A549 (cell line): ENCODE results near the gene POLR2C. TPM values are rescaled to one million over a fixed set of nuclear protein-coding genes. Genes with fewer than 3 reads are reported as not detected.
A peak's percentile ranks its signal among the peaks of the same experiment; 100 is the strongest.

Experiments used
- ATAC-seq, 2 experiments: fragments of 200-7000 bp in 1 of 2; fragments of >200 bp in 1 of 2; cut with Nextera tagmentation in 1 of 2; cut with Tn5 transposase in 1 of 2; 3 replicates each; pipeline versions ENCODE4 v1.8.0 to v1.9.1; 2018 to 2020; ENCODE audit warnings: mild to moderate bottlenecking in 1 of 2, moderate library complexity in 1 of 2
- CTCF ChIA-PET: fragments of 300-600 bp; sonication (Branson Sonifier 250); formaldehyde crosslinking; extraction: SDS; loops from one replicate; lab custom pipeline; 2021; ENCODE audit warnings: antibody characterized with exemption, inconsistent platforms; lab: Yijun Ruan, JAX
- POLR2A ChIA-PET: fragments of 350-600 bp; formaldehyde crosslinking; extraction: SDS; loops from one replicate; lab custom pipeline; 2021; ENCODE audit warnings: antibody characterized with exemption, inconsistent platforms; lab: Yijun Ruan, JAX
- DNase-seq, 2 experiments: peaks; one replicate each; pipeline versions ENCODE4 v3.0.0 to v3.0.0-alpha.2; 2011 to 2016; ENCODE audit warnings: low read depth in 1 of 2, low spot score in 1 of 2
- FAIRE-seq: peaks from 2 replicates; lab custom pipeline; 2011; peaks lifted over from hg19 to GRCh38; lab: Jason Lieb, UNC
- H3K27ac ChIP-seq, 2 experiments: fragments of >200 bp; sonication (Bioruptor Twin); formaldehyde crosslinking; 3 replicates each; pipeline ENCODE4 v1.5.1; 2016 to 2017
- H3K4me1 ChIP-seq: fragments of >200 bp; sonication (Bioruptor Twin); formaldehyde crosslinking; 3 replicates; pipeline ENCODE4 v1.6.1; 2016
- H3K4me2 ChIP-seq: fragments of >200 bp; sonication (Bioruptor Twin); formaldehyde crosslinking; 3 replicates; pipeline ENCODE4 v1.6.1; 2016
- H3K4me3 ChIP-seq: fragments of >200 bp; sonication (Bioruptor Twin); formaldehyde crosslinking; 3 replicates; pipeline ENCODE4 v1.5.1; 2016
- H3K9me3 ChIP-seq: fragments of >200 bp; sonication (Bioruptor Twin); formaldehyde crosslinking; 3 replicates; pipeline ENCODE4 v1.6.1; 2016
- CEBPB ChIP-seq, 2 experiments: fragments of >200 bp in 1 of 2; sonication (Bioruptor Twin) in 1 of 2; formaldehyde crosslinking in 1 of 2; IDR thresholded peaks; 2 replicates each; pipeline ENCODE4 v1.6.1; 2012 to 2016
- EHF ChIP-seq: fragments of 250-450 bp; sonication (Bioruptor Pico); IDR thresholded peaks from 2 replicates; pipeline ENCODE4 v1.5.0; 2020; ENCODE audit warnings: mild to moderate bottlenecking
- EP300 ChIP-seq, 2 experiments: fragments of >200 bp; sonication (Bioruptor Twin); formaldehyde crosslinking; IDR thresholded peaks; 2 replicates in 1 of 2; 3 replicates in 1 of 2; pipeline ENCODE4 v1.6.1; 2016 to 2017
- ESRRA ChIP-seq: fragments of 150-350 bp; IDR thresholded peaks from 2 replicates; pipeline ENCODE4 v1.6.1; 2014; ENCODE audit warnings: mild to moderate bottlenecking, low read length, borderline replicate concordance
- HOXB5 ChIP-seq: fragments of 250-450 bp; sonication (Bioruptor Pico); IDR thresholded peaks from 2 replicates; pipeline ENCODE4 v1.5.0; 2020; ENCODE audit warnings: mild to moderate bottlenecking, moderate library complexity
- JUN ChIP-seq, 2 experiments: fragments of >200 bp; sonication (Bioruptor Twin); formaldehyde crosslinking; IDR thresholded peaks; 2 replicates in 1 of 2; 3 replicates in 1 of 2; pipeline ENCODE4 v1.6.1; 2016 to 2017
- KDM1A ChIP-seq: fragments of 200-600 bp; sonication (generic); IDR thresholded peaks from 2 replicates; pipeline ENCODE4 v1.6.1; 2016; ENCODE audit warnings: low read depth, mild to moderate bottlenecking
- NR3C1 ChIP-seq: fragments of >200 bp; sonication (Bioruptor Twin); formaldehyde crosslinking; IDR thresholded peaks from 3 replicates; pipeline ENCODE4 v1.6.1; 2017
- PHF8 ChIP-seq: fragments of 200-600 bp; sonication (generic); IDR thresholded peaks from 2 replicates; pipeline ENCODE4 v1.6.1; 2016; ENCODE audit warnings: low read depth, mild to moderate bottlenecking, antibody characterized with exemption, moderate library complexity, borderline replicate concordance
- RNF2 ChIP-seq: fragments of 200-600 bp; sonication (generic); IDR thresholded peaks from 2 replicates; pipeline ENCODE4 v1.6.1; 2016; ENCODE audit warnings: low read depth, mild to moderate bottlenecking, antibody characterized with exemption, moderate library complexity, borderline replicate concordance
- ZFP36 ChIP-seq: fragments of 450-650 bp; IDR thresholded peaks from 2 replicates; pipeline ENCODE4 v1.6.1; 2014; ENCODE audit warnings: borderline replicate concordance; ENCODE audit not compliant: partially characterized antibody
- ZSCAN20 ChIP-seq: fragments of 250-450 bp; sonication (Bioruptor Pico); IDR thresholded peaks from 2 replicates; pipeline ENCODE4 v1.8.0; 2022; ENCODE audit warnings: mild to moderate bottlenecking, moderate library complexity
- WGBS: methylation state at CpG from one replicate; pipeline ENCODE4 v1.1.6; 2017; ENCODE audit errors: missing lambda C conversion rate; 5-methylcytosine and 5-hydroxymethylcytosine counted together
- polyA plus RNA-seq, 4 experiments: library from polyadenylated mRNA; depleted of rRNA in 3 of 4; stranded (reverse); fragments of >200 nt; fragmentation: RNase III in 1 of 4; extraction: RNeasy Plus Mini Kit Qiagen cat#74134 plus additional on column Dnase treatment in 1 of 4; gene quantifications; 2 replicates in 3 of 4; 3 replicates in 1 of 4; pipeline ENCODE4 v1.2.3, GENCODE V29; 2011 to 2017
- TF ChIP-seq, protein P1 (sequence below): IDR thresholded peaks from 2 replicates; pipeline ENCODE4 v1.6.1; 2012; ENCODE audit warnings: low read depth, borderline replicate concordance
- TF ChIP-seq, protein P2 (sequence below): fragments of 250-450 bp; sonication (Bioruptor Pico); IDR thresholded peaks from 2 replicates; pipeline ENCODE4 v1.5.0; 2021; ENCODE audit warnings: mild to moderate bottlenecking, moderate library complexity, borderline replicate concordance
- TF ChIP-seq, protein P3 (sequence below): fragments of 200-600 bp; sonication (generic); IDR thresholded peaks from 2 replicates; pipeline ENCODE4 v1.6.1; 2016; ENCODE audit warnings: antibody characterized with exemption, mild to moderate bottlenecking, moderate library complexity
- TF ChIP-seq, protein P4 (sequence below): fragments of >200 bp; sonication (Bioruptor Twin); formaldehyde crosslinking; IDR thresholded peaks from 3 replicates; pipeline ENCODE4 v1.5.1; 2016
- TF ChIP-seq, protein P5 (sequence below): IDR thresholded peaks from 2 replicates; pipeline ENCODE4 v1.6.1; 2012
- TF ChIP-seq, protein P6 (sequence below): fragments of 150-350 bp; IDR thresholded peaks from 2 replicates; pipeline ENCODE4 v1.6.1; 2014; ENCODE audit warnings: low read depth, mild to moderate bottlenecking, low read length

Gene POLR2C
- polyA plus RNA-seq, 2 of the 4 experiments (the other 2 are of a cell fraction) = 148 to 229 TPM

DNA sequence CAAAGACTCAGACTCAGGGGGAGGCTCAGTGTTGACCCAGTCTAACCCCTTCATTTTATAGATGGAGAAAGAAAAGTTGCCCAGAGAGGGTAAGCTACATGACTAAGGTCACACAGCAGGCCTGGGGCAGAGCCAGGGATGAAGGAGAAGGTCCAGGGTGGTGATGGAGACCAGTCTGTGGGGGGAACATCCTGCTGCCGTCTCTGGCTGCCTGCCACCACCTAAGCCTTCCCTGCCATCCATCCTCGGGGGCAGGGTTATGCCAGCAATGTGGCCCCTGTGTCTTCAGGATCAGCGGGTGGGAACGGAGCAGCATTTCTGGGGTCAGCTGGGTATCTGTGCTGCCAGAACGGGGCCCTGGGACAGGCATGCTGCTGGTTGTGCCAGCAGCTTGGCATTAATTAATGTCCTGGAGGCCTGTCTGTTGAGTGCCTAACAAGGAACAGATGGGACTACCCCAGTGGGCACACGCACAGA, 18.3 kb downstream of the POLR2C start:
- FAIRE-seq (no peak), DNase-seq (no peak), ATAC-seq (no peak)
- Histone ChIP-seq H3K4me2 (peak overlapping the region; percentile 93), H3K27ac (peak overlapping the region; percentile 96 to 98), H3K4me1 (peaks cover 88% of the 10 kb centered on the region), H3K9me3 (no peaks in the 10 kb centered on the region), H3K4me3 (0 out of 3 replicates have a peak overlapping the region, but pooled peaks have one; percentile 48)
- CTCF ChIA-PET = interaction anchor here (0.8 to 3.9 kb wide), 7 partner anchors 15 to 63 kb away, joined by 3 to 31 read pairs (median 5); partner anchors contain the start of gene POLR2C
- POLR2A ChIA-PET = interaction anchor here (1.0 to 2.4 kb wide), 5 partner anchors 9 to 39 kb away, joined by 4 to 15 read pairs (median 9); partner anchors contain the start of genes CIAPIN1, COQ9 and POLR2C
- 78% methylated on average over 6 of the region's 6 CpGs for WGBS
- TF ChIP-seq ZFP36 (peak; percentile 84), ZSCAN20 (no peak), KDM1A (peak; percentile 92; the same call in 1 of the 2 replicates), JUN (IDR thresholded peaks at IDR 0.05) (peak in 1 of 2 experiments; percentile 52; a peak in 1 of 5 replicates)

DNA sequence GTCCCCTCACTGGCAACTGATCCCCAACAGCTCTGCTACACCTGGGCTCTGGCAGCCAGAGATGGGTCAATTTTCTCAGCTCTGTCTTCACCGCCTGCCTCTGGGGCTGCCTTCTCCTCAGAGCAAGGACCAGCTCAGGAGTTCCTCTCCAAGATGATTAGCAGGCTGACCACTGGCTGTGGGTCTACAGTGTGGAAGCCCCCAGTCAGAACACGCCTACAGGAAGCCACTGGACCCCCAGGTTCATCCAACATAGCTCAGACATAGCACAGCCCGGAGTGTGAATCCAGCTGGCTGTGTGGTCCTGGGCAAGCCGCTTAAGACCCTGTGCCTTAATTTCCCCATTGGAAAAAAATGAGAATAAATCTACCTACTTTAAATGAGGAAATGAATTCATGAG, 18.9 kb downstream of the POLR2C start:
- peaks cover 82% of the 10 kb centered on the region for H3K4me1 ChIP-seq
- H3K4me2 ChIP-seq = peak overlapping the region; percentile 93; the same call in 1 of the 3 replicates
- no peak for FAIRE-seq
- ChIA-PET POLR2A (interaction anchor here (1.1 to 2.4 kb wide), 3 partner anchors 10 to 34 kb away, joined by 9 to 15 read pairs (median 11); partner anchors contain the start of genes CIAPIN1, COQ9 and POLR2C), CTCF (interaction anchor here (0.9 to 3.9 kb wide), 7 partner anchors 15 to 65 kb away, joined by 3 to 31 read pairs (median 5); partner anchors contain the start of gene POLR2C)
- no peak overlapping the region for H3K4me3 ChIP-seq
- TF ChIP-seq, protein P1, sequence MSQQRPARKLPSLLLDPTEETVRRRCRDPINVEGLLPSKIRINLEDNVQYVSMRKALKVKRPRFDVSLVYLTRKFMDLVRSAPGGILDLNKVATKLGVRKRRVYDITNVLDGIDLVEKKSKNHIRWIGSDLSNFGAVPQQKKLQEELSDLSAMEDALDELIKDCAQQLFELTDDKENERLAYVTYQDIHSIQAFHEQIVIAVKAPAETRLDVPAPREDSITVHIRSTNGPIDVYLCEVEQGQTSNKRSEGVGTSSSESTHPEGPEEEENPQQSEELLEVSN = no peak
- TF ChIP-seq EHF (CRISPR knock-in tag) (no peak), HOXB5 (CRISPR knock-in tag) (no peak), ESRRA (no peak), EP300 (IDR thresholded peaks at IDR 0.05) (no peak)
- TF ChIP-seq, protein P2, sequence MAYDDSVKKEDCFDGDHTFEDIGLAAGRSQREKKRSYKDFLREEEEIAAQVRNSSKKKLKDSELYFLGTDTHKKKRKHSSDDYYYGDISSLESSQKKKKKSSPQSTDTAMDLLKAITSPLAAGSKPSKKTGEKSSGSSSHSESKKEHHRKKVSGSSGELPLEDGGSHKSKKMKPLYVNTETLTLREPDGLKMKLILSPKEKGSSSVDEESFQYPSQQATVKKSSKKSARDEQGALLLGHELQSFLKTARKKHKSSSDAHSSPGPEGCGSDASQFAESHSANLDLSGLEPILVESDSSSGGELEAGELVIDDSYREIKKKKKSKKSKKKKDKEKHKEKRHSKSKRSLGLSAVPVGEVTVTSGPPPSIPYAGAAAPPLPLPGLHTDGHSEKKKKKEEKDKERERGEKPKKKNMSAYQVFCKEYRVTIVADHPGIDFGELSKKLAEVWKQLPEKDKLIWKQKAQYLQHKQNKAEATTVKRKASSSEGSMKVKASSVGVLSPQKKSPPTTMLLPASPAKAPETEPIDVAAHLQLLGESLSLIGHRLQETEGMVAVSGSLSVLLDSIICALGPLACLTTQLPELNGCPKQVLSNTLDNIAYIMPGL = no peak
- no peak for ATAC-seq
- H3K9me3 ChIP-seq = no peaks in the 10 kb centered on the region
- 95% methylated on average over 4 of the region's 4 CpGs for WGBS
- no peak for DNase-seq
- peak overlapping the region; percentile 96 to 98 for H3K27ac ChIP-seq

DNA sequence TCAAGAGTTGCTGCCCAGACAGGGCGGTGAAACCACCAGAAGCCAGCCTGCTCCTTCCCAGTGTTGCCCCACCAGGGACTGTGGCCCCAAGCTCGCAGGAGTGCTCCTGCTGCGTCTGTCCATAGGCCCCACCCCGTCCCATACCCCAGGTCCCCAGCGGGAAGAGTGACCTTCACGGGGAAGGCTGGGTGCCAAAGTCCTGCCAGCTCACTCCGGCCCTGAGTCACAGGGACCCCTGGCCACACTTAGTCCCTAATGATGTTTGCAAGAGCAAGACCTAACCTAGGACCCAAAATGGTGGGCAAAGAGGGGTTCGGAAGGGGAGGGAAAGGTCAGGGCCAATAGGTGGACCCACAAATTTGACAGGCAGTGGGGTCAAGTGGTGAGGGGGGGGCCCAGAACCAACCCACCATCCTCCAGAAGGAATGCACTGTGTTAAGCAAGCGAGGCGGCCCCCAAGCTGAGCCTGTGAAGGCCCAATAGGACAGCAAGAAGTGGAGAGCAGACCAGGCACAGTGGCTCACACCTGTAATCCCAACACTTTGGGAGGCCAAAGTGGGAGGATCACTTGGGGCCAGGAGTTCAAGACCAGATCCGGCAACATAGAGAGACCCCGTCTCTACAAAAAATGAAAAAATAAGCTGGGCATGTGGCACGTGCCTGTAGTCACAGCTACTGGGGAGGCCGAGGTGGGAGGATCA, 20.5 kb downstream of the POLR2C start:
- FAIRE-seq (no peak), ATAC-seq (no peak), DNase-seq (no peak)
- peaks cover 77% of the 10 kb centered on the region for H3K4me1 ChIP-seq
- POLR2A ChIA-PET = no interaction called here
- H3K4me3 ChIP-seq = no peak overlapping the region
- peak overlapping the region; percentile 30; the same call in 1 of the 3 replicates for H3K4me2 ChIP-seq
- CTCF ChIA-PET = interaction anchor here (0.6 to 8.9 kb wide), 7 partner anchors 7 to 267 kb away, joined by 3 to 70 read pairs (median 3); partner anchors contain the start of gene POLR2C
- TF ChIP-seq, protein P3, sequence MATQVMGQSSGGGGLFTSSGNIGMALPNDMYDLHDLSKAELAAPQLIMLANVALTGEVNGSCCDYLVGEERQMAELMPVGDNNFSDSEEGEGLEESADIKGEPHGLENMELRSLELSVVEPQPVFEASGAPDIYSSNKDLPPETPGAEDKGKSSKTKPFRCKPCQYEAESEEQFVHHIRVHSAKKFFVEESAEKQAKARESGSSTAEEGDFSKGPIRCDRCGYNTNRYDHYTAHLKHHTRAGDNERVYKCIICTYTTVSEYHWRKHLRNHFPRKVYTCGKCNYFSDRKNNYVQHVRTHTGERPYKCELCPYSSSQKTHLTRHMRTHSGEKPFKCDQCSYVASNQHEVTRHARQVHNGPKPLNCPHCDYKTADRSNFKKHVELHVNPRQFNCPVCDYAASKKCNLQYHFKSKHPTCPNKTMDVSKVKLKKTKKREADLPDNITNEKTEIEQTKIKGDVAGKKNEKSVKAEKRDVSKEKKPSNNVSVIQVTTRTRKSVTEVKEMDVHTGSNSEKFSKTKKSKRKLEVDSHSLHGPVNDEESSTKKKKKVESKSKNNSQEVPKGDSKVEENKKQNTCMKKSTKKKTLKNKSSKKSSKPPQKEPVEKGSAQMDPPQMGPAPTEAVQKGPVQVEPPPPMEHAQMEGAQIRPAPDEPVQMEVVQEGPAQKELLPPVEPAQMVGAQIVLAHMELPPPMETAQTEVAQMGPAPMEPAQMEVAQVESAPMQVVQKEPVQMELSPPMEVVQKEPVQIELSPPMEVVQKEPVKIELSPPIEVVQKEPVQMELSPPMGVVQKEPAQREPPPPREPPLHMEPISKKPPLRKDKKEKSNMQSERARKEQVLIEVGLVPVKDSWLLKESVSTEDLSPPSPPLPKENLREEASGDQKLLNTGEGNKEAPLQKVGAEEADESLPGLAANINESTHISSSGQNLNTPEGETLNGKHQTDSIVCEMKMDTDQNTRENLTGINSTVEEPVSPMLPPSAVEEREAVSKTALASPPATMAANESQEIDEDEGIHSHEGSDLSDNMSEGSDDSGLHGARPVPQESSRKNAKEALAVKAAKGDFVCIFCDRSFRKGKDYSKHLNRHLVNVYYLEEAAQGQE = no peak
- TF ChIP-seq NR3C1 = no peak
- no peak for TF ChIP-seq ZSCAN20
- TF ChIP-seq, protein P4, sequence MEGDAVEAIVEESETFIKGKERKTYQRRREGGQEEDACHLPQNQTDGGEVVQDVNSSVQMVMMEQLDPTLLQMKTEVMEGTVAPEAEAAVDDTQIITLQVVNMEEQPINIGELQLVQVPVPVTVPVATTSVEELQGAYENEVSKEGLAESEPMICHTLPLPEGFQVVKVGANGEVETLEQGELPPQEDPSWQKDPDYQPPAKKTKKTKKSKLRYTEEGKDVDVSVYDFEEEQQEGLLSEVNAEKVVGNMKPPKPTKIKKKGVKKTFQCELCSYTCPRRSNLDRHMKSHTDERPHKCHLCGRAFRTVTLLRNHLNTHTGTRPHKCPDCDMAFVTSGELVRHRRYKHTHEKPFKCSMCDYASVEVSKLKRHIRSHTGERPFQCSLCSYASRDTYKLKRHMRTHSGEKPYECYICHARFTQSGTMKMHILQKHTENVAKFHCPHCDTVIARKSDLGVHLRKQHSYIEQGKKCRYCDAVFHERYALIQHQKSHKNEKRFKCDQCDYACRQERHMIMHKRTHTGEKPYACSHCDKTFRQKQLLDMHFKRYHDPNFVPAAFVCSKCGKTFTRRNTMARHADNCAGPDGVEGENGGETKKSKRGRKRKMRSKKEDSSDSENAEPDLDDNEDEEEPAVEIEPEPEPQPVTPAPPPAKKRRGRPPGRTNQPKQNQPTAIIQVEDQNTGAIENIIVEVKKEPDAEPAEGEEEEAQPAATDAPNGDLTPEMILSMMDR = no peak
- TF ChIP-seq RNF2 = no peak
- no peak for TF ChIP-seq CEBPB (IDR thresholded peaks at IDR 0.05)
- TF ChIP-seq, protein P5, sequence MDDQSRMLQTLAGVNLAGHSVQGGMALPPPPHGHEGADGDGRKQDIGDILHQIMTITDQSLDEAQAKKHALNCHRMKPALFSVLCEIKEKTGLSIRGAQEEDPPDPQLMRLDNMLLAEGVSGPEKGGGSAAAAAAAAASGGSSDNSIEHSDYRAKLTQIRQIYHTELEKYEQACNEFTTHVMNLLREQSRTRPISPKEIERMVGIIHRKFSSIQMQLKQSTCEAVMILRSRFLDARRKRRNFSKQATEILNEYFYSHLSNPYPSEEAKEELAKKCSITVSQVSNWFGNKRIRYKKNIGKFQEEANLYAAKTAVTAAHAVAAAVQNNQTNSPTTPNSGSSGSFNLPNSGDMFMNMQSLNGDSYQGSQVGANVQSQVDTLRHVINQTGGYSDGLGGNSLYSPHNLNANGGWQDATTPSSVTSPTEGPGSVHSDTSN = no peak
- TF ChIP-seq, protein P6, sequence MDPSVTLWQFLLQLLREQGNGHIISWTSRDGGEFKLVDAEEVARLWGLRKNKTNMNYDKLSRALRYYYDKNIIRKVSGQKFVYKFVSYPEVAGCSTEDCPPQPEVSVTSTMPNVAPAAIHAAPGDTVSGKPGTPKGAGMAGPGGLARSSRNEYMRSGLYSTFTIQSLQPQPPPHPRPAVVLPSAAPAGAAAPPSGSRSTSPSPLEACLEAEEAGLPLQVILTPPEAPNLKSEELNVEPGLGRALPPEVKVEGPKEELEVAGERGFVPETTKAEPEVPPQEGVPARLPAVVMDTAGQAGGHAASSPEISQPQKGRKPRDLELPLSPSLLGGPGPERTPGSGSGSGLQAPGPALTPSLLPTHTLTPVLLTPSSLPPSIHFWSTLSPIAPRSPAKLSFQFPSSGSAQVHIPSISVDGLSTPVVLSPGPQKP = no peak
- TF ChIP-seq PHF8 = no peak
- TF ChIP-seq EHF (CRISPR knock-in tag) = no peak
- H3K9me3 ChIP-seq = no peaks in the 10 kb centered on the region
- H3K27ac ChIP-seq = peak overlapping the region in 1 of 2 experiments; percentile 66; a peak in 3 of 6 replicates
- 74% methylated on average over 10 of the region's 14 CpGs for WGBS
